HL-60 (cell line): Measurements from ENCODE around the gene TRAP1.

Experiments
- CTCF ChIP-seq: IDR thresholded peaks from one replicate; pipeline ENCODE4 v1.5.1; 2011; ENCODE audit warnings: low read length, control low read depth, inconsistent platforms; ENCODE audit not compliant: insufficient read depth
- GABPA ChIP-seq: IDR thresholded peaks from 2 replicates; pipeline ENCODE4 v1.6.1; 2012; ENCODE audit warnings: low read depth

DNA sequence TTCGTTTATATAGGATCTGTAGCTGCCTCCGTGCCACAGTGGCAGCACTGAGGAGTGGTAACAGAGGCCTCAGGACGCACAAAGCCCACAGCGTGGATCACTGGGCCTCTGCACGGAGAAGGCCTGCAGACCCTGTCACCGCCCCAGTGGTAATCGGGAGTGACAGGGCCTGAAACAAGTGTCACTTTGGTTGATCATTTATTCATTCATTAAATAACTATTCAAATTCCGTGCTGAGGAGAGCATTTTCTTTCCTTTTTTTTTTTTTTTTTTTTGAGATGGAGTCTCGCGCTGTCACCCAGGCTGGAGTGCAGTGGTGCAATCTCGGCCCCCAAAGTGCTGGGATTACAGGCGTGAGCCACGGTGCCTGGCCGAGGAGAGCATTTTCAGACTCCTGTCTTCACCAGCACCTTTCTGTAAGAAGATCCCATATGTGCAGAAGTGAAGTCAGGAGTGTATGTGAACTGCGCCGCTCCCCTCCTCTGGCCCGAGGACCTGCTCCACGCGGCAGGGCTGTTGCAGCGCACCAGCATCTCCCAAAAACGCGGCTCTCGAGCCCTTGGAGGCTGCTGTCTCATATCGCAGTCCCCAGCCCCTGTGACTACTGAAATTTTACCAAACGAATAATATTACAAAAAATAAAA is 44.9 kb upstream of the TRAP1 start:
- TF ChIP-seq CTCF: no peak
- no peak for TF ChIP-seq GABPA
